GM19193 (cell line): ENCODE data around the gene TGFA.

Experiments
- POLR2A ChIP-seq: IDR thresholded peaks from 4 replicates; pipeline ENCODE4 v1.6.1; 2011; ENCODE audit not compliant: insufficient read depth, insufficient read length; ENCODE audit errors: extremely low read depth

TGFA gene

GRCh38 chr2:70553584-70554337 is at the start of gene TGFA:
Gene TGFA (minus strand): TSS chr2:70553826. CDS start chr2:70553767, 59 bp downstream.
- TF ChIP-seq POLR2A, result no peak

DNA sequence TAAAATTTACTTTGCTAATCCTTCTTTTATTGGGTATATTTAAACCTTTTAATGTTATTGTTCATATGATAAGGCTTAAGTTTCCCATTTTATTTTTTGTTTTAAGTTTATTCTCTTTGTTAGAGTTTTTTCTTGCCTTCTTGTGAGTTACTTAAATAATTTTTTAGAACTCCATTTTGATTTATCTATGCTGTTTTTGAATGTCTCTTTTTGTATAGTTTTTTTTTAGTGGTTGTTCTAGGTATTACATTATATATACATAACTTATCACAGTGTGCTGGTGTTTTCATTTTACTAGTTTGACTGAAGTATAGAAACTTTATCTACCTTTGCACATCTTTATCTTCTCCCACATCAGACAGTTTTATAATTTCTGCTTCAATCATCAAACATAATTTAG is 49.4 kb upstream of the TGFA start:
- no peak for TF ChIP-seq POLR2A

DNA sequence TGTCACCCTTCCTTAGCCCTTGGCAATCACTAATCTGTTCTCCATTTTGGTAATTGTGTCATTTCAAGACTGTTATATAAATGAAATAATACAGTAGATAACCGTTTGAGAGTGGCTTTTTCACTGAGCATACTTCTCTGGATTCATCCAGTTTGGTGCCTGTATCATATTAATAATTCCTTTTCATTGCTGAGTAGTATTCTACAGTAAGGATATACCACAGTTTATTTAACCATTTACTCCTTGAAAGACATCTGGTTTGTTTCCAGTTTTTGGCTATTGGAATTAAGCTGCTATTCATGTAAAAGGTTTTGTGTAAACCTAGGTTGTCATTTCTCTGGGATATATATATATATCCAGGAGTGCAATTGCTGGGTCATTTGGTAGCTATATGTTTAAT is 44.6 kb upstream of the TGFA start:
- no peak for TF ChIP-seq POLR2A

DNA sequence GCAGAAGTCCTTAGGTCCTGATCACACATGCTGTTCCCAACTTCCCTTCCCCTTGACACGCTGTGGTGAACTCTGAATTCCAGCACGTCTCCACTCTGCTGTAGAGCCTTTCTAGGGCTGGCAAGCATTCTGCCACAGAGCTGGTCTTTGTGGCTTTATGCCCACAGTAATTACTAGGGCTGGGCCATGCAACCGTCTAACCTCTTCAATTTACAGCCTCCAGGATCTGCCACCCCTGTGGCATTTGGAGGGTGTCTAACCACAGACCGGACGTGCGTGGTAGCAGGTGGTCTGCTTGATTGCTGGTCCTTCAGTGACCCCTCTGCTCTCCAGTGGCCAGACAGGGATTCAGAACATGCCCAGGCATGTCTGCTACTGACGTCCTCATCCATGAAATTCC is 43.1 kb upstream of the TGFA start:
- TF ChIP-seq POLR2A, result no peak

DNA sequence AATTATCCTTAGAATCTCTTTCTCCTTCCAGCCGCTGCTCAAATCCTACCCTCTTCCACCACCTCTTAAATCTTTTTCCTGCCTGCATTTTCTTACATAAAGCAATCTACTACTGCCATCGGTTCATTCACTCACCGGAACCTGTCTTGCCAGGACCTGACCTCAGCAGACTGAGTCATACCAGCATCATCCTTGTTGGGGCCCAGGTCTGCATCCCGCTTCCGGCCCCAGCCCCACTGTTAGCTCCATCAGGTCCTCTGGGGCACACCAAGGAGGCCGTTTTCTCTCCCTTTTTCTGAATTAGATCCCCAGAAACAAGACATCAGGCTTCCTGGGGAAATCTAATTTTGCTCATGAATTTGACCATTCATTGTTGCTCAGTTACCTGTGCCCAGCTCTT is 42.7 kb upstream of the TGFA start:
- no peak for TF ChIP-seq POLR2A

- no peak for TF ChIP-seq POLR2A
Measured at GRCh38 chr2:70583091-70583490, 29.5 kb upstream of the TGFA start.

DNA sequence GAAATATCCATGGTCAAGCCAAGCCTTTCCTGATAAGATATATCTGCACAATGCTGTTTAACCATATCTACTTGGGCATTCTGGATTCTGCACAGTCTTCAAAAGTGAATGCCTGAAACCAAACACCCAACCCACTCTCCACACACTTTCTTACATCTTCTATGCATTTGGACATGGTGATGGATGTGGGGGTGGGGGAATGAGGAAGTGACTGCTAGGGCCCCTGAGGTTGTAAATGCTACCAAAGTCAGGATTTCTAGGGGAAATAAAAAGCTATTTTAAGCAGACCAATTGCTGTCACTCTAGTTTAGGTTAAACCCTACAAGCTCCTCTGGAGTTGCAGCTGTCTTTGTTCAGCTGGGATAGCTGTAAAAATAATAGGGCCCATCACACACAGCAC is 26.7 kb upstream of the TGFA start:
- TF ChIP-seq POLR2A, result no peak

DNA sequence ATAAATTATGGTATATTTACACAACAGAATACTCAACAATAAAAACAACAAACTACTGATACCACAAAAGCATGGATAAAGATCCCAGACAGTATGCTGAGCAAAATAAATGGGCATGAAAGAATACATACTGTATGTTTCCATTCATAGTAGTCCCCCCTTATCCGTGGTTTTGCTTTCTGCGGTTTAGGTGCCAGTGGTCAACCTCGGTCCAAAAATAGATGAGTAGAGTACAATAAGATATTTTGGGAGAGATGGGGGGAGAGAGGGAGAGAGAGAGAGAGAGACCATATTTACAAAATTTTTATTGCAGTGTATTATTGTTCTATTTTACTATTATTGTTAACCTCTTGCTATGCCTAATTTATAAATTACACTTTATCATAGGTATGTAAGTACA is 21.0 kb upstream of the TGFA start:
- TF ChIP-seq POLR2A, result no peak

GRCh38 chr2:70574109-70574508 is 20.5 kb upstream of the TGFA start:
- TF ChIP-seq POLR2A, result no peak

GRCh38 chr2:70570041-70570661 is 16.5 kb upstream of the TGFA start:
- TF ChIP-seq POLR2A, result no peak

DNA sequence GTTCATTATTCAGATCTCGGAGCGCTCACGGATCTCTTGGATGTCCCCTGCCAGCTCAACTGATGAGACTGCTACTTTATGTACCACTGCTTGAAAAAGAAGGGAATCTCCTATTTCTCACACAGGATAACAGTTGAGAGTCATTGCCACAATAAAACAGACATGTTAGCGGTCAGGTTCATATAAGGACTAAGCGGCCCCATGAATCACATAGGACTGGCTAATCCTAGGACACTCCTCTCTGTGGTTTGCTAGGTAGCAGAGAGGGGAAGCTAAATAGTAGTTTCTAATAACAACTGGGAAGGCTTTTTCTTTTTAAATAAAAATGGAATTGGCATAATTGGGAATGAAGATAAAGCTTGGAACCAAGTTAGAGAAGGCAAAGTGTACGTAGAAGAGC is 15.9 kb upstream of the TGFA start:
- no peak for TF ChIP-seq POLR2A

DNA sequence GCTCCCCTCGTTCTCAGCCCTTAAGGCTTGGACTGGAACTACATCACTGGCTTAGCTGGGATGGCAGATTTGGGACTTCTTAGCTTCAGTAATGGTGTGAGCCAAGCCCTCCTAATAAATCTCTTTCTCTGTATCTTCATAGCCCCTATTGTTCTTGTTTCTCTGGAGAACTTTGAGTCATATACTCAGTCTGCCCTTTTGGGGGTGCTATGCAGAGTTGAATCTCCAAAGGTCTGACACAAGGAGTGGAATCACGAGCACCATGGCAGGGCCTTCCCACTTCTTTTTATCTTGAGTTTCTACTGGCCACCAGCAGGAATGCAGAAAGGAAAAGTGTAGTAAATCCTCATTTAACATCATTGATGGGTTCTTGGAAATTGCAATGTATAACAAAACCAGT is 13.3 kb upstream of the TGFA start:
- TF ChIP-seq POLR2A, result no peak

GRCh38 chr2:70566464-70566863 is 12.8 kb upstream of the TGFA start:
- TF ChIP-seq POLR2A, result no peak

DNA sequence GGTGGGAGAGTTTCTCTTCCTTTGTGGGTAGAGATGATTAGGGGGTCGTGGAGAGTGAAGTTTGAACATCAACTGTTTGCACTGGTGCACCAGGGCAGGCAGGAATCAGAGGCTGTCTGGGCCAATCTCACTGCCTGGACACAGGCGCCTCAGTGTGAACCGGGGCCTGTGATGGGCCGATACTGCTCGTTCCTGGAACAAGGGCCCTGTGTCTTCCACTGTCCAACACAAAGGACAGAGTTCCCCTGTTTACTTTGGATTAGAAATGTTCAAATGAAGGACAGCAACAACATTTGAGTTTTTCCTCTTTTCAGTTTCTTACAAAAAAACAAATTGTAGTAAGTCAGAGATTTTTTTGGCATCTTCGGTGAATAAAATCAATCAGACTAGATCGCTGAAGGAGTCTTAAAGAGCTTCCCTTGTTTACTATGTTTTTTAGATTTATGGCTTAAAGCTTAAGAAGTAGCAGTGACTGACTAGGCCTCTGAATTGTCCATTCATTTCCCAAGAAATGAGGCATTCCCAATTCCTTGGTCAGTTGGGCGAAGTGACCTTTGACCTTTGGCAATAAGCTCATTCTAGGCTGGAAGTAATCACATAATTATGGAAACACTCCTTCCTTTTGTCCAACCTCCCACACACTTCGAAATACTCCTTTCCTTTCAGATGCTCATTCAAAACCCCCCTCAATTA is 11.6 kb upstream of the TGFA start:
- TF ChIP-seq POLR2A, result no peak

DNA sequence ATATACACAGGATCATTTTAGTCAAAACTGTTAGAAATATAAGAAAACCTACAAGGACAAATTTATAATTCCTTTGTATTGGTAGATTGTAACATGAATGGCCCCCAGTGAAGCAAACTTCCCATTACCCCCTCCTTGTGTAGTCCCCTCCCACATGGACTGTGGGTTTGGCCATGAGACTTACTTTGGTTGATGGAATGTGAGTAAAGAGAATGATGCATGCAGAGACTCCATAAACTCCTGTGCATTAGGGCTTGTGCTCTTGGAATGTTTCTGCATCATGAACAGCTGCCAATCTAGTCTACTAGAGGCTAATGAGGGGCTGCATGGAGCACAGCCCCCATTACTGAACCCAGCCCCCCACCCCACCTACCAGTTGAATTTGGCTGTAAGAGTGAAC is 8.3 kb upstream of the TGFA start:
- TF ChIP-seq POLR2A, result no peak

DNA sequence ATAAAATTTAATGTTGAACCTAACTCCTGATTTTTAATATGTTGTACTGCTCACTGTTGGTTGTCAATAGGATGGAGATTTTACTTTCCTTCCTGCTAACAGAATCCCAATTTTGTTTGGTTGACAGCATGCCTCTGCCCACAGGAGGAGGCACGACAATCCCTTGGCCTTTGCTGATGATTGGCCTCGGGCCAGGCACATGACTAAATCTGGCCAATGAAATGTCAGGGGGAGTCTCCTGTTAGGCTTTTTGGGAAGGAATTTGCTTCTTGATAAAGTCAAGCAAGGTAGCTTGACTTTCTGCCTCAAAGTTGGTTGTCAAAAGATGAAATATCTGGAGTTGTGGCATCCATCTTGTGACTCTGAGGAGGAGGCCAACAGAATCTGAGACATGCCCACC is 6.8 kb upstream of the TGFA start:
- no peak for TF ChIP-seq POLR2A
